ENCODE results near the gene NHERF2.

NHERF2 gene

DNA sequence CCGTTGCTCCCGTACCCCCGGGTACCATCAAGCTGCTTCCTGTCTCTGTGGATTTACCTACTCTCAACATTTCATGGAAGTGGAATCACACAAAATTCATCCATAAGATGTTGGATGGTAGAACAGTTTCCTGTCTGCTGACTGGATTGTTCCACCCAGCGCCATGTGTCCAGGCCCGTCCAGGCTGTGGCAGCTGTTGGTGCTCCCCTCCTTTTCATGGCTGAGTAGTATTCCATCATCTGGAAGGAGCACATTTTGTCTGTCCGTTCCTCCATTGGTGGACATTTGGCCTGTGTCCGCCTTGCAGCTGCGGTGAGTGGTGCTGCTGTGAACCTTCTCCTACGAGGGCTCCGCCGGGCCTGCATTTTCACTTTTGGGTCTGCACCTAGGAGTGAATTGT, 39.4 kb downstream of the NHERF2 start:
- DNase-seq: no peak

GRCh38 chr16:2070576-2071453, 44.1 kb downstream of the NHERF2 start:
- no peak for DNase-seq

- DNase-seq: no peak
Observed at GRCh38 chr16:2071454-2072202, 44.9 kb downstream of the NHERF2 start.

DNA sequence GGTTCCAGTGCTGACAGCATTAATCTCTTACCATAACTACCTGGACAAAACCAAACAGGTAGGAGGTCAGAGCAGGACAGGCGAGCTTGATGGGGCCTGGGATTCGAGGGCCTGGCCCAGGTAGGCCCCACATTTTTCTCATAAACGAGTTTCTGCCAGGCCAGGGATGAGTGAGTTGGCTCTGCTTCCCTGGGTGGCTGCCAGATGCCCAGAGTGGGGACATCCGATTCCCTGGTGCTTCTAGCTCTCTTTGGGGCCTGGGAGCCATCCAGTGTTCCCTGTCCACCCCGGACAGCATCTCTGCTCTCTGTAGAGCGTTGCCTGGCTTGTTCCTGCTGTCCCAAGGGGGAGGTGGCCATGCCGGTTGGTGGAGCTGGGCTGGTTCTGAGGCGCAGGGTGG, 46.2 kb downstream of the NHERF2 start:
- no peak for DNase-seq

DNA sequence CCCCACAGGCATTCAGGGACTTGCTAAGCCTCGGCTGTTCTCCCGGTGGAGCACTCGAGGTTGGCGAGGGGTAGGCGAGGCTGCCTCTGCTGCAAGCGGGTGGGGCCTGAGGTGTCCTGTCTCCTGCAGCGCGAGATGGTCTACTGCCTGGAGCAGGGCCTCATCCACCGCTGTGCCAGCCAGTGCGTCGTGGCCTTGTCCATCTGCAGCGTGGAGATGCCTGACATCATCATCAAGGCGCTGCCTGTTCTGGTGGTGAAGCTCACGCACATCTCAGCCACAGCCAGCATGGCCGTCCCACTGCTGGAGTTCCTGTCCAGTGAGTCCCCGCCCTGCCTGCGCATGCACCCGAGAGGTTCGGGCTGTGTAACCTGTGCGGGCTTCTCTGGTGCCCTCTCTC, 47.4 kb downstream of the NHERF2 start:
- no peak for DNase-seq

DNA sequence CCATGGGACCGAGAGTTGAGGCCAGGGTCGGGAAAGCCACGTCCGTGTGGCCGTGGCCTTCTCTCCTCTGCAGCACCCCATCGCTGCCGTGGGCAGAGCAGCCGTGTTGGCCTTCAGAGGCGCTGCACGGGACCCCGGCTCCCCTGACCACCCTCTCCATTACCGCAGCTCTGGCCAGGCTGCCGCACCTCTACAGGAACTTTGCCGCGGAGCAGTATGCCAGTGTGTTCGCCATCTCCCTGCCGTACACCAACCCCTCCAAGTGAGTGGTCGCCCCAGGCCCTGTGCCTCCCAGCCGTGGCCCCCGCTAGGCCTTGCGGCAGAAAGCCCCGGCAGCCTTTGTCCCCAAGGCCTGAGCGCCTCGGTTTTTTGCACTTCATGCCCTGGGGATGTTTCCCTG, 48.9 kb downstream of the NHERF2 start:
- no peak for DNase-seq

GRCh38 chr16:2076072-2076865, 49.6 kb downstream of the NHERF2 start:
- DNase-seq: no peak

GRCh38 chr16:2077016-2077415, 50.3 kb downstream of the NHERF2 start:
- no peak for DNase-seq

DNA sequence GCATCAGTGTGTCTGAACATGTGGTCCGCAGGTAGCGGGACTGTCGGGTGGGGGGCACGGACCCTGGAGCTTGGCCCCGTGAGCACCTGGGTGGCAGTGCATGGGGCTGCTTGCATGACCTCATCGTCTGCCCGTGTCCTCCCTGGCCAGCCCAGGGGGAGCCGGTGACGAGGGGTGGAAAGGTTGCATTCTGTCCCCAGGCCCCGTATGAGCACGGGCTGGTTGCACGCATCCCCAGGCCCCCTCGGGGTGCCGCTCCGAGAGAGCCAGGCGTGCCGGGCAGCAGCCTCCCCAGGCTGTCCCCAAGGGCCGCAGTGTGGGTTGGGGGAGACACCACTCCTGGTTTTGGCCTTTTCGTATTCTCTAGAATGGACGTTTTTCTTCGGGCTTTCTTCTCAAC, 51.0 kb downstream of the NHERF2 start:
- no peak for DNase-seq

GRCh38 chr16:2078096-2078495, 51.4 kb downstream of the NHERF2 start:
- no peak for DNase-seq

- DNase-seq: no peak
Observed at GRCh38 chr16:2078691-2079090, 52.0 kb downstream of the NHERF2 start.

DNA sequence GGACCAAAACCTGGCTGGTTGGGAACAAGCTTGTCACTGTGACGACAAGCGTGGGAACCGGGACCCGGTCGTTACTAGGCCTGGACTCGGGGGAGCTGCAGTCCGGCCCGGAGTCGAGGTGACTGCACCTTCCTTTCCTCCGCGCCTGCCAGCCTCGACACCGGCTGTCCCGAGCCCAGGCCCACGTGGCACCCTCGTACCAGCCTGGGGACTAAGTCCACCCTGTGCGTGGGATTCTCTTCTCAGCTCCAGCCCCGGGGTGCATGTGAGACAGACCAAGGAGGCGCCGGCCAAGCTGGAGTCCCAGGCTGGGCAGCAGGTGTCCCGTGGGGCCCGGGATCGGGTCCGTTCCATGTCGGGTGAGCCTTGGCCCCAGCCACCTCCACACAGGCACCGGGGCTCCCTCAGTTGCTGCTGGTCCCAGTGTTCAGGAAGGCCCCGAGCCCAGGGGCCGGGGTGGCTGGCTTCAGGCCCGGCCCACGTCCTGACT, 52.7 kb downstream of the NHERF2 start:
- DNase-seq: no peak

DNA sequence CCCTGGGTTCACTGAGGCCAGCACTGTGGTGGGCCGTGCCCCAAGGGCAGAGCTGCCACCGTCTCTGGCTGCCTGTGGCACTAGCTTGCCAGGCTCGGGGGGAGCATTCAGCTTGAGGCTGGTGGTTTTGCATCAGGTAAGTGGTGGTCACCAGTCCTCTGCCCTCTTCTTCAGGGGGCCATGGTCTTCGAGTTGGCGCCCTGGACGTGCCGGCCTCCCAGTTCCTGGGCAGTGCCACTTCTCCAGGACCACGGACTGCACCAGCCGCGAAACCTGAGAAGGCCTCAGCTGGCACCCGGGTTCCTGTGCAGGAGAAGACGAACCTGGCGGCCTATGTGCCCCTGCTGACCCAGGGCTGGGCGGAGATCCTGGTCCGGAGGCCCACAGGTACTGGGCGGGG, 53.3 kb downstream of the NHERF2 start:
- DNase-seq: no peak

GRCh38 chr16:2081201-2082084, 54.7 kb downstream of the NHERF2 start:
- no peak for DNase-seq

- DNase-seq: no peak
Observed at GRCh38 chr16:2082171-2082982, 55.7 kb downstream of the NHERF2 start.

GRCh38 chr16:2082983-2083364, 56.3 kb downstream of the NHERF2 start:
- DNase-seq: no peak

GRCh38 chr16:2083409-2083808, 56.7 kb downstream of the NHERF2 start:
- no peak for DNase-seq

DNA sequence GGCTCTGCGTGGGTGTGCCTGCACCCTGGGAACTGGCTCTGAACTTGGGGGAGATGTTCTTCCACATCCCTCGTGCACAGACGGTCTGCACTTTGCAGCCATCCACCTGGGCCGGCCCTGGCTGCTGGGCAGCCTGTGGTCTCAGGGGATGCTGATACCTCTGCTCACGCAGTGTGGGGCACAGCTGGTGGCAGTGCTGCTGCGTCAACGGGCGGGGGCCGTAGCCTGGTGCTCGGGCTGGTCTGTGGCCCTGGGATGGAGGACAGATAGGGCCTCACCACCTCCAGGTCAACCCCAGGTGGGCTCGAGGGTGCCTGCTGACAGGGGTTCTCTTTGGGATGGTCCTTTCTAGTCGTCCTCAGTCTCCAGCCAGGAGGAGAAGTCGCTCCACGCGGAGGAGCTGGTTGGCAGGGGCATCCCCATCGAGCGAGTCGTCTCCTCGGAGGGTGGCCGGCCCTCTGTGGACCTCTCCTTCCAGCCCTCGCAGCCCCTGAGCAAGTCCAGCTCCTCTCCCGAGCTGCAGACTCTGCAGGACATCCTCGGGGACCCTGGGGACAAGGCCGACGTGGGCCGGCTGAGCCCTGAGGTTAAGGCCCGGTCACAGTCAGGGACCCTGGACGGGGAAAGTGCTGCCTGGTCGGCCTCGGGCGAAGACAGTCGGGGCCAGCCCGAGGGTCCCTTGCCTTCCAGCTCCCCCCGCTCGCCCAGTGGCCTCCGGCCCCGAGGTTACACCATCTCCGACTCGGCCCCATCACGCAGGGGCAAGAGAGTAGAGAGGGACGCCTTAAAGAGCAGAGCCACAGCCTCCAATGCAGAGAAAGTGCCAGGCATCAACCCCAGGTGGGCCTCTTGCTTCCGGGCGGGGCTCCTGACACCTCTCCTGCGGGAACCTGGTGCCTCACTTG, 57.4 kb downstream of the NHERF2 start:
- no peak for DNase-seq

GRCh38 chr16:2084895-2085625, 58.4 kb downstream of the NHERF2 start:
- DNase-seq: no peak

- no peak for DNase-seq
Observed at GRCh38 chr16:2085669-2086068, 59.0 kb downstream of the NHERF2 start.

All from NCI-H1048 (cell line).